ENCODE results near the gene PLA2G4D. TPM values are rescaled to one million over a fixed set of nuclear protein-coding genes. Genes with fewer than 3 reads are reported as not detected.

PLA2G4D gene
- total and polyA plus RNA-seq, 10 of the 15 experiments (the other 5 are each of a cell fraction or from before 2014, with no cell fraction given) = 0.03 TPM; not detected in 9

- TF ChIP-seq RAD51 (IDR thresholded peaks at IDR 0.05) (no peak), CBFB (IDR thresholded peaks at IDR 0.05; ENCODE audit: low read depth) (no peak), HDGF (IDR thresholded peaks at IDR 0.05) (no peak), BCL3 (IDR thresholded peaks at IDR 0.05; ENCODE audit: borderline replicate concordance, insufficient read depth, low read depth, low read length, poor library complexity, severe bottlenecking) (no peak), YY1 (IDR thresholded peaks at IDR 0.05; ENCODE audit: low read depth, low read length) (no peak)
Measured at GRCh38 chr15:42082823-42083604, 11.3 kb downstream of the PLA2G4D start (continued).

GRCh38 chr15:42082141-42082540, 12.2 kb downstream of the PLA2G4D start:
- Histone ChIP-seq H3K4me3 (no peak overlapping the region), H3K9me3 (replicated peaks; ENCODE audit: control insufficient read depth, insufficient read depth, low read length) (no peaks in the 10 kb centered on the region), H3K9ac (ENCODE audit: control insufficient read depth, insufficient read depth, low read length) (no peak overlapping the region), H4K20me1 (ENCODE audit: control insufficient read depth, insufficient read depth) (no peaks in the 10 kb centered on the region), H3K27me3 (replicated peaks in 1 of 2; ENCODE audit: control insufficient read depth in 2 of 2, insufficient read depth in 2 of 2, low read length in 1 of 2) (no peaks in the 10 kb centered on the region; a peak in 1 of 4 replicates), H2AFZ (ENCODE audit: control insufficient read depth, low read depth, low read length) (no peak overlapping the region), H3K36me3 (ENCODE audit: control insufficient read depth in 2 of 2, insufficient read depth in 2 of 2, low read length in 1 of 2) (no peaks in the 10 kb centered on the region), H3K79me2 (ENCODE audit: control insufficient read depth, insufficient read depth, low read length) (no peaks in the 10 kb centered on the region), H3K27ac (ENCODE audit: control insufficient read depth, insufficient read depth) (no peak overlapping the region), H3K4me1 (ENCODE audit: control insufficient read depth, insufficient read depth, low read length) (no peaks in the 10 kb centered on the region), H3K4me2 (ENCODE audit: control insufficient read depth, insufficient read depth) (no peak overlapping the region)
- FAIRE-seq = no peak
- 0% methylated on average over 1 of the region's 1 CpG for WGBS (ENCODE audit: insufficient coverage, insufficient replicate concordance, low lambda C conversion rate, missing lambda C conversion rate)
- ChIA-PET CTCF (interaction anchor here (0.8 to 4.8 kb wide), 6 partner anchors 9 to 102 kb away, joined by 3 to 22 read pairs (median 7); no protein-coding TSS in a partner anchor), RAD21 (ENCODE audit: unreplicated experiment) (no interaction called here), POLR2A (no interaction called here), SMC1A (ENCODE audit: uncharacterized antibody, unreplicated experiment) (interaction anchor here (2.9 kb wide), 1 partner anchor 92 kb away, joined by 15 read pairs; no protein-coding TSS in a partner anchor)
- DNase-seq (ENCODE audit: low read depth, low spot score) = no peak
- in situ Hi-C loops (cut with MboI) = no loop called here
- no TSS peak for BruUV-seq (replicated peaks)
- ATAC-seq = no peak
- intact Hi-C loops (cut with micrococcal nuclease; ENCODE audit: unreplicated experiment) = loop anchor here (5.0 kb wide), 1 partner anchor 50 kb away; no protein-coding TSS in a partner anchor
- TF ChIP-seq NBN (IDR thresholded peaks at IDR 0.05) = no peak
- no peak for TF ChIP-seq KLF5 (IDR thresholded peaks at IDR 0.05; ENCODE audit: partially characterized antibody)
- TF ChIP-seq CUX1 (IDR thresholded peaks at IDR 0.05; ENCODE audit: insufficient replicate concordance, low read depth, low read length) = no peak
- TF ChIP-seq RAD21 (IDR thresholded peaks at IDR 0.05; ENCODE audit: insufficient read depth, low read depth, low read length) = no peak
- no peak for TF ChIP-seq BCL11A (IDR thresholded peaks at IDR 0.05; ENCODE audit: low read depth, low read length)
- TF ChIP-seq TCF12 (IDR thresholded peaks at IDR 0.05; ENCODE audit: low read depth, low read length) = no peak
- no peak for TF ChIP-seq MXI1 (IDR thresholded peaks at IDR 0.05; ENCODE audit: low read depth, low read length)
- no peak for TF ChIP-seq KAT2A (conservative IDR thresholded peaks at IDR 0.05; ENCODE audit: control insufficient read depth, low read depth, low read length)
- TF ChIP-seq ZNF384 (IDR thresholded peaks at IDR 0.05; ENCODE audit: borderline replicate concordance, low read depth, low read length) = no peak
- no peak for TF ChIP-seq IKZF1 (conservative IDR thresholded peaks at IDR 0.05)
- TF ChIP-seq NR2F1 (conservative IDR thresholded peaks at IDR 0.05) = no peak

Data from GM12878 (cell line).